ENCODE data around the gene CEP170.
"Not testable (repeated sequence)": the region's sequence is repeated elsewhere in the genome, so short reads cannot be mapped to it uniquely, and the experiment has no call there.

The CEP170 gene

GRCh38 chr1:243164911-243165310, 90.2 kb downstream of the CEP170 start:
- DNase-seq: not testable (repeated sequence)

DNA sequence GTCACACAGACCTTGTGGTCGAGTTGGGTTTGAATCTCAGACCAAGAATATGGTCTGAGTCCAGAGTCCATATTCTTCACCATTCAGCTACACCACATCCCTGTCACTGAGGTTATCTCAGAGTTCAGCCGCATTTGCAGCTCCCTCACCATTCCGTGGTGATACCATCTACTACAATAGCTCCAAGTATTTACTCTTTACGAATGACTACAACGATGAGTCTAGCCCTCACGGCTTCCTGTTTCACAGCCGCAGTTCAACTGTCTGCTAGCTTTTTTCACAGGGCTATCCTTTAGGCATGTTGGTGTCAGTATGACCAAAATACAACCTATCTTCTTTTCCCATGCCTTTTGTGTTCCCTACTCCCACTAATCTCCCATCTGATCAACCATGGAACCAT, 104.2 kb downstream of the CEP170 start:
- DNase-seq: not testable (repeated sequence)

- DNase-seq: not testable (repeated sequence)
Measured at GRCh38 chr1:243149120-243149519, 106.0 kb downstream of the CEP170 start.

DNA sequence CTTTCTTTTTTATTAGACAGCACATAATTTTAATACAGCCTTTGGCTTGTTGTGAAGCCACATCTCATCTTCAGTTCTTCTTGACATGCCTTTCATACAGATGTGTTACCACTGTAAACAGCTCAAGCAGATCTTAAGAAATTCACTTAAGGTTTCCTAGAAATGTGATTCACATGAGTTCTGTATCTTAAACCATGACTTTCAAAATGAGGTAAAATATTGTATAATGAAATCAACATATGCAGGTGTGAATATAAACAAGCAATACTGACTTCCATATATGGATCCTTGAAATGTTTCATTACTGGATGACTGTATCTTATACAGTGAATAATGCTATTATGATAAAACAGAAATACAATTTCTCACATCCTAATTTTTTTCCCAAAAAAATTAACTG, 107.7 kb downstream of the CEP170 start:
- not testable (repeated sequence) for DNase-seq

- DNase-seq: not testable (repeated sequence)
Measured at GRCh38 chr1:243140498-243140897, 114.6 kb downstream of the CEP170 start.

DNA sequence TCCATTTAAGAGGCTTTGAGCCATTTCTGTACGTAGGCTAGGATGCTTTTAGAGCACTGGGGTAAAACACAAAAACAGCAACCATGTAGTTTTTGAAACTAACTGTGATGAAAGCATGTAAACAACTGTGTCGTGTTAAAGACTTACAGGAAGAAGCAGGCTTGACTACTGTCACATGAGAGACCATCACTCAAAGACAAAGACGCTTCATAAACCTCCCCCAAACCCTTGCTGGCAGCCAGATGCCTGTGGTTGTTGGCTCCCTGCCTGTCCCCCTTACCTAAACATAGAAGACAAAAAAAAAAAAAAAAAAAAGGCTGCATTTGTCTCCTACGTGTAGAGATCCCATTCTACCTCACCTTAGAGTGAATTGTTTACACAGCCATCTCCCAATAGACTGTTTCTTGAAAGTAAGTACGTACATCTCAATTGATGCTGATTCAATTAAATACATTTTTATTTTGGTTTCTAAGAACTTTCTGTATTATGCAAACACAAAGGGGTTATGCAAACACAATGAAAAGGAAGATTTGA, 132.1 kb downstream of the CEP170 start:
- peak; percentile 25 for DNase-seq

DNA sequence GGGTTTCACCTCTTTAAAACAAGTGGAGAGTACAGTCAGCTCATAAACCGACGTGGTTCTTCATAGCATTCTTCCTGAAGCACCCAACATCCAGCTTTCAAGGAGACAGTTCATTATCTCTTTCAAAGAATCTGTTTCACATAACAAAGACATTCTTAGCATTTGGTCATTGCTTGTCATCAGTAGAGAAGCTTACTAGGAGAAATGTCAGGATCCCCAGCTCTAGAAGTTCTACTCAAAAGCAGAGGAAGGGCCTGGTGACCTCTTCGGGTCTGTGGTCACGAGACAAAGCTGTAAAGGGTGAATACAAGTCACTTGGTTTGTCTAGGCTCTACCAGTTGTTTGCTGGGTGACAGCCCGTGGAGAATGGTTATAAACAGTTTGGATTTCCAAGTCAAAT, 133.1 kb downstream of the CEP170 start:
- DNase-seq: not testable (repeated sequence)

- not testable (repeated sequence) for DNase-seq
Measured at GRCh38 chr1:243118601-243119322, 136.3 kb downstream of the CEP170 start.

- DNase-seq: not testable (repeated sequence)
Measured at GRCh38 chr1:243116187-243116586, 138.9 kb downstream of the CEP170 start.

DNA sequence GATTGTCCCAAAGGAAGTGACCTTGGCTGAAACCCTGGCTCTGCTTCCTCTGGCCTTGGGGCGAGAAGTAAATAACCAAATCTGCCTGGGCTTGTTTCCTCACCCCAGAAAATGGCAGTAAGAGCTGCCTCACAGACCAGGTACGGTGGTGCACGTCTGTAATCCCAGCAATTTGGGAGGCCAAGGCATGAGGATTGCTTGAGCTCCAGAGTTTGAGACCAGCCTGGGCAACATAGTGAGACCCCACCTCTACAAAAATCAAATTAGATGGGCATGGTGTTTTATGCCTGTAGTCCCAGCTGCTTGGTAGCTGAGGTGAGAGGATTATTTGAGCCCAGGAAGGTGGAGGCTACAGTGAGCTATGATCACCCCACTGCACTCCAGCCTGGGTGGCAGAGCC, 140.3 kb downstream of the CEP170 start:
- not testable (repeated sequence) for DNase-seq

DNA sequence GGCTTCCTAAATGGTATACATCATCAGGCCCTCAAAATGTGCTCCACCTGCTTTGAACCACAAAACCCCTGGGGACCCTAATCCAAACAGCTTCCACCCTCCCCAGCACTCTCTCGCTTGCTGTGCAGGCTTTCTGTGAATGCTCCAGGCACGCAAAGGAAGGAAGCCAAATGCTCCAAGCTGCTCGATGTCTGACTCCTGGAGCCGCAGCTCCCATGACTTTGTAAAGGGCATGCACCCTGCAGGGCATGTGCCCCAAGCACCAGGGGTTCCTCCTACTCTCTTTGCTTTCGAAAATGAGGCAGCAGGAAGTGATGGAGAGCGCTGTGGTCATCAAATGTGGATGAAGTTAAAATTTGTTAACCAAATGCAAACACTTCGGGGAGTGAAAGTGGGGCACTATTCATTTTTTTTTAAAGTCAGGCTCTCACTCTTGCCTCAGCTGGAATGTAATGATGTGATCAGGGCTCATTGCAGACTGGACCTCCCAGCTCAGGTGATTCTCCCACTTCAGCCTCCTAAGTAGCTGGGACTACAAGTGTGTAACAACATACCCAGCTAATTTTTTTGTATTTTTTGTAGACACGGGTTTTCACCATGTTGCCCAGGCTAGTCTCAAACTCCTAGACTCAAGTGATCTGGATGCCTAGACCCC, 140.9 kb downstream of the CEP170 start:
- peak; percentile 63 for DNase-seq

GRCh38 chr1:243107171-243107570, 147.9 kb downstream of the CEP170 start:
- not testable (repeated sequence) for DNase-seq

- not testable (repeated sequence) for DNase-seq
Measured at GRCh38 chr1:243105652-243106332, 149.3 kb downstream of the CEP170 start.

GRCh38 chr1:243105104-243105503, 150.0 kb downstream of the CEP170 start:
- DNase-seq: not testable (repeated sequence)

DNA sequence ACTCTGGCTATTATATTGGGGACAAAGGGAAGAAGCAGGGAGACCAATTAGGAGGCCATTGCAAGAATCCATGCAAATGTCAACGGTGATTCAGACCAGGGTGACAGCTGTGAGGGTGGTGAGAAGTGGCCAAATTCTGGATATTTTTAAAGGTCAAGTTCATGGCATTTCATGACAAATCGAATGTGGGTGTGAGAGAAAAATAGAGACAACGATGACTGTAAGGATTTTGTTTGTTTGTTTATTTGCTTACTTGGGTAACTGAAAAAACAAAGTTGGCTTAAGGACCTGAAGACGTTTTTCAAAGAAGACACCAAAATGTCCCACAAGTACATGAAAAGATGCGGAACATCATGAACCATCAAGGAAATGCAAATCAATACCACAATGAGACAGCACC, 150.6 kb downstream of the CEP170 start:
- not testable (repeated sequence) for DNase-seq

DNA sequence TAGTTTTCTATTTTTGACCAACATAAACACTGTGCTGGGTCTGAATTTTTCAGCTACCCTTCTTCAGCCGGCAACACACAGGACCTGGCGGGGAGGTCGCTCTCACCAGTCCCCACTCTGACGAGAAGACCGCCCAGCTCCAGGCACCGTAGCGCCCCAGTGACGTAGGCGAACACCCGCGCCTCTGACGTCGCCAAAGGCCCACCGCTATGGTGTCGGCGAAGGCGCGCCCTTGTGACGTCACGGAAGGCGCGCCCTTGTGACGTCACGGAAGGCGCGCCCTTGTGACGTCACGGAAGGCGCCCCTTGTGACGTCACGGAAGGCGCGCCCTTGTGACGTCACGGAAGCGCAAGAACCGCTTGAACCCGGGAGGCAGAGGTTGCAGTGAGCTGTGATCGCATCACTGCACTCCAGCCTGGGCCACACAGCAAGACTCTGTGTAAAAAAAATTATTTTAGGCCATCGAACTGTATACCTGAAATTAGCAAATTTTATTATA, 153.5 kb downstream of the CEP170 start:
- peak; percentile 56 for DNase-seq

DNA sequence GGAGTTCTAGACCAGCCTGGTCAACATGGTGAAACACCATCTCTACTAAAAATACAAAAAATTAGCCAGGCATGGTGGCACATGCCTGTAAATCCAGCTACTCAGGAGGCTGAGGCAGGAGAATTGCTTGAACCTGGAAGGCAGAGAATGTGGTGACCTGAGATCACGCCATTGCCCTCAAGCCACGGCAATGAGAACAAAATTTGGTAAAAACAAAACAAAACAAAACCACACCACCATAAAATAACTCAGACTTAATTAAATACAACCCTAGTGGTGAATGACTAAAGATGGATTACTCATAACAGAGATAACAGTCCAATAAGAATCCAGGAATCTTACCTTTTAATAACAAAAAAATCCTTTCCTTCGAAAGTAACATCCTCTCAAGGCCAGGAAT, 167.7 kb downstream of the CEP170 start:
- not testable (repeated sequence) for DNase-seq

Data from fibroblast of skin of abdomen (primary cell).